NCI-H2227 (cell line): ENCODE data around the gene SLC27A3.

Experiments
- DNase-seq: peaks from one replicate; lab custom pipeline; 2025; ENCODE audit not compliant: unreplicated experiment; lab: John Stamatoyannopoulos, UW

The SLC27A3 gene

GRCh38 chr1:153796786-153797659 is 21.8 kb downstream of the SLC27A3 start:
- peak; percentile 56 for DNase-seq

- DNase-seq: no peak
Measured at GRCh38 chr1:153798468-153798780, 23.2 kb downstream of the SLC27A3 start.

- DNase-seq: no peak
Measured at GRCh38 chr1:153799016-153799415, 23.8 kb downstream of the SLC27A3 start.

- no peak for DNase-seq
Measured at GRCh38 chr1:153799566-153800465, 24.6 kb downstream of the SLC27A3 start.

- DNase-seq: no peak
Measured at GRCh38 chr1:153800516-153800915, 25.3 kb downstream of the SLC27A3 start.

GRCh38 chr1:153801028-153801625 is 25.9 kb downstream of the SLC27A3 start:
- no peak for DNase-seq

GRCh38 chr1:153801786-153802697 is 26.8 kb downstream of the SLC27A3 start:
- DNase-seq: no peak

- no peak for DNase-seq
Measured at GRCh38 chr1:153803470-153804056, 28.4 kb downstream of the SLC27A3 start.

GRCh38 chr1:153804112-153804511 is 28.9 kb downstream of the SLC27A3 start:
- DNase-seq: no peak

- no peak for DNase-seq
Measured at GRCh38 chr1:153805042-153805745, 30.0 kb downstream of the SLC27A3 start.

GRCh38 chr1:153805886-153806719 is 30.9 kb downstream of the SLC27A3 start:
- DNase-seq: no peak

GRCh38 chr1:153816283-153816889 is 41.2 kb downstream of the SLC27A3 start:
- DNase-seq: no peak

GRCh38 chr1:153818876-153819275 is 43.7 kb downstream of the SLC27A3 start:
- no peak for DNase-seq

GRCh38 chr1:153827168-153827964 is 52.2 kb downstream of the SLC27A3 start:
- DNase-seq: no peak
